ENCODE measurements around the gene PLET1. TPM values are rescaled to one million over a fixed set of nuclear protein-coding genes. Genes with fewer than 3 reads are reported as not detected.

Gene PLET1
- total RNA-seq, 1 donor from 2014 or later: not detected

- no peaks in the 10 kb centered on the region for H3K36me3 Mint-ChIP-seq
- Histone ChIP-seq H3K4me2 (no peak overlapping the region), H2AFZ (replicated peaks) (no peak overlapping the region), H3K27me3 (no peaks in the 10 kb centered on the region), H3K36me3 (no peaks in the 10 kb centered on the region), H3F3A (ENCODE audit: low read depth) (no peaks in the 10 kb centered on the region), H3K4me3 (no peak overlapping the region), H3K9me3 (ENCODE audit: low read depth) (no peaks in the 10 kb centered on the region), H3K27ac (no peak overlapping the region), H3K9ac (no peak overlapping the region), H3K4me1 (no peaks in the 10 kb centered on the region), H3K79me2 (ENCODE audit: low read depth) (no peaks in the 10 kb centered on the region), H4K20me1 (ENCODE audit: low read depth) (no peaks in the 10 kb centered on the region)
- DNase-seq (ENCODE audit: low spot score): no peak
- TF ChIP-seq, protein P1, sequence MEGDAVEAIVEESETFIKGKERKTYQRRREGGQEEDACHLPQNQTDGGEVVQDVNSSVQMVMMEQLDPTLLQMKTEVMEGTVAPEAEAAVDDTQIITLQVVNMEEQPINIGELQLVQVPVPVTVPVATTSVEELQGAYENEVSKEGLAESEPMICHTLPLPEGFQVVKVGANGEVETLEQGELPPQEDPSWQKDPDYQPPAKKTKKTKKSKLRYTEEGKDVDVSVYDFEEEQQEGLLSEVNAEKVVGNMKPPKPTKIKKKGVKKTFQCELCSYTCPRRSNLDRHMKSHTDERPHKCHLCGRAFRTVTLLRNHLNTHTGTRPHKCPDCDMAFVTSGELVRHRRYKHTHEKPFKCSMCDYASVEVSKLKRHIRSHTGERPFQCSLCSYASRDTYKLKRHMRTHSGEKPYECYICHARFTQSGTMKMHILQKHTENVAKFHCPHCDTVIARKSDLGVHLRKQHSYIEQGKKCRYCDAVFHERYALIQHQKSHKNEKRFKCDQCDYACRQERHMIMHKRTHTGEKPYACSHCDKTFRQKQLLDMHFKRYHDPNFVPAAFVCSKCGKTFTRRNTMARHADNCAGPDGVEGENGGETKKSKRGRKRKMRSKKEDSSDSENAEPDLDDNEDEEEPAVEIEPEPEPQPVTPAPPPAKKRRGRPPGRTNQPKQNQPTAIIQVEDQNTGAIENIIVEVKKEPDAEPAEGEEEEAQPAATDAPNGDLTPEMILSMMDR (IDR thresholded peaks at IDR 0.05): no peak
- TF ChIP-seq EZH2phosphoT487 (IDR thresholded peaks at IDR 0.05) (no peak), EZH2 (IDR thresholded peaks at IDR 0.05) (no peak)
- H3K27me3 Mint-ChIP-seq (ENCODE audit: insufficient read depth, low read depth): no peaks in the 10 kb centered on the region
- H3K4me1 Mint-ChIP-seq: no peaks in the 10 kb centered on the region
- no peaks in the 10 kb centered on the region for H3K9me3 Mint-ChIP-seq
- H3K4me3 Mint-ChIP-seq: no peak overlapping the region
- H3K27ac Mint-ChIP-seq: no peak overlapping the region
Measured at GRCh38 chr11:112249871-112250610, 10.6 kb downstream of the PLET1 start.

GRCh38 chr11:112248201-112248600 lies 12.5 kb downstream of the PLET1 start:
- H4K20me1 ChIP-seq (ENCODE audit: low read depth): no peaks in the 10 kb centered on the region
- H3K9me3 ChIP-seq (ENCODE audit: low read depth): no peaks in the 10 kb centered on the region
- Mint-ChIP-seq H3K4me3 (no peak overlapping the region), H3K27ac (no peak overlapping the region), H3K4me1 (no peaks in the 10 kb centered on the region), H3K27me3 (ENCODE audit: insufficient read depth, low read depth) (no peaks in the 10 kb centered on the region), H3K9me3 (no peaks in the 10 kb centered on the region), H3K36me3 (peaks cover 3% of the 10 kb centered on the region)
- H3K36me3 ChIP-seq: no peaks in the 10 kb centered on the region
- H3K79me2 ChIP-seq (ENCODE audit: low read depth): no peaks in the 10 kb centered on the region
- no peak overlapping the region for H2AFZ ChIP-seq (replicated peaks)
- no peak for DNase-seq (ENCODE audit: low spot score)
- no peaks in the 10 kb centered on the region for H3K4me1 ChIP-seq
- TF ChIP-seq EZH2 (IDR thresholded peaks at IDR 0.05): no peak
- no peak for TF ChIP-seq EZH2phosphoT487 (IDR thresholded peaks at IDR 0.05)
- TF ChIP-seq, protein P1 (IDR thresholded peaks at IDR 0.05): no peak
- no peak overlapping the region for H3K9ac ChIP-seq
- no peak overlapping the region for H3K27ac ChIP-seq
- H3K27me3 ChIP-seq: no peaks in the 10 kb centered on the region
- no peaks in the 10 kb centered on the region for H3F3A ChIP-seq (ENCODE audit: low read depth)
- no peak overlapping the region for H3K4me3 ChIP-seq
- H3K4me2 ChIP-seq: no peak overlapping the region

- Histone ChIP-seq H3K4me1 (no peaks in the 10 kb centered on the region), H3K9me3 (ENCODE audit: low read depth) (no peaks in the 10 kb centered on the region), H2AFZ (replicated peaks) (no peak overlapping the region), H3K27me3 (no peaks in the 10 kb centered on the region), H3K36me3 (no peaks in the 10 kb centered on the region), H3K79me2 (ENCODE audit: low read depth) (no peaks in the 10 kb centered on the region), H3K4me3 (no peak overlapping the region), H3K9ac (no peak overlapping the region), H4K20me1 (ENCODE audit: low read depth) (no peaks in the 10 kb centered on the region), H3F3A (ENCODE audit: low read depth) (no peaks in the 10 kb centered on the region), H3K4me2 (no peak overlapping the region), H3K27ac (no peak overlapping the region)
- Mint-ChIP-seq H3K36me3 (peaks cover 8% of the 10 kb centered on the region), H3K4me3 (no peak overlapping the region), H3K27ac (no peak overlapping the region), H3K4me1 (no peaks in the 10 kb centered on the region), H3K9me3 (no peaks in the 10 kb centered on the region), H3K27me3 (ENCODE audit: insufficient read depth, low read depth) (peaks cover 2% of the 10 kb centered on the region)
- DNase-seq (ENCODE audit: low spot score): no peak
- no peak for TF ChIP-seq EZH2phosphoT487 (IDR thresholded peaks at IDR 0.05)
- no peak for TF ChIP-seq EZH2 (IDR thresholded peaks at IDR 0.05)
- TF ChIP-seq, protein P1 (IDR thresholded peaks at IDR 0.05): no peak
Measured at GRCh38 chr11:112247201-112247600, 13.5 kb downstream of the PLET1 start.
